ENCODE data around the gene RPTOR. TPM values are rescaled to one million over a fixed set of nuclear protein-coding genes. Genes with fewer than 3 reads are reported as not detected.

RPTOR gene
- polyA plus RNA-seq, 1 donor from 2014 or later, result 8.0 TPM

DNA sequence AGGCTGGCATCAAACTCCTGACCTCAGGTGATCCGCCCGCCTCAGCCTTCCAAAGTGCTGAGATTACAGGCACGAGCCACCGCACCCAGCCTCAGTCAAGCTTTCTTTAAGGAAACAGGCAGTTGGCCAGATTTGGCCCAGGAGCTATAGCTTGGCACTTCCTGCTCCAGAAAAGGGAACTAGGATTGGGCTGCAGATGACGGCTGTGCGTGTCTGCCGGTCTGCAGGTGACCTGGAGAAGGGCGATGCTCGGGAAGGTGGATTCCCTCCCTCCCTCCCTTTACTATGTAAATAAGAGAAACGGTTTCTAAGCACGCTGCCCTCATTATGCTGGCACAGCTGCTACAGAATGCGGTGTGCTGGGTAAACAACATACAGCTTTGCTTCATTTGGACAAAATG is 215.9 kb downstream of the RPTOR start:
- no peak overlapping the region for H2AFZ ChIP-seq (ENCODE audit: low read depth, low read length)
- H3K9me3 ChIP-seq (ENCODE audit: low read length), result no peaks in the 10 kb centered on the region
- H3K4me3 ChIP-seq (ENCODE audit: low read length), result no peak overlapping the region
- no peaks in the 10 kb centered on the region for H3F3A ChIP-seq (ENCODE audit: insufficient read depth, low read length, poor library complexity, severe bottlenecking)
- no peak for TF ChIP-seq EZH2 (IDR thresholded peaks at IDR 0.05; ENCODE audit: borderline replicate concordance, insufficient read depth, low read length, poor library complexity, severe bottlenecking)
- TF ChIP-seq, protein P1, sequence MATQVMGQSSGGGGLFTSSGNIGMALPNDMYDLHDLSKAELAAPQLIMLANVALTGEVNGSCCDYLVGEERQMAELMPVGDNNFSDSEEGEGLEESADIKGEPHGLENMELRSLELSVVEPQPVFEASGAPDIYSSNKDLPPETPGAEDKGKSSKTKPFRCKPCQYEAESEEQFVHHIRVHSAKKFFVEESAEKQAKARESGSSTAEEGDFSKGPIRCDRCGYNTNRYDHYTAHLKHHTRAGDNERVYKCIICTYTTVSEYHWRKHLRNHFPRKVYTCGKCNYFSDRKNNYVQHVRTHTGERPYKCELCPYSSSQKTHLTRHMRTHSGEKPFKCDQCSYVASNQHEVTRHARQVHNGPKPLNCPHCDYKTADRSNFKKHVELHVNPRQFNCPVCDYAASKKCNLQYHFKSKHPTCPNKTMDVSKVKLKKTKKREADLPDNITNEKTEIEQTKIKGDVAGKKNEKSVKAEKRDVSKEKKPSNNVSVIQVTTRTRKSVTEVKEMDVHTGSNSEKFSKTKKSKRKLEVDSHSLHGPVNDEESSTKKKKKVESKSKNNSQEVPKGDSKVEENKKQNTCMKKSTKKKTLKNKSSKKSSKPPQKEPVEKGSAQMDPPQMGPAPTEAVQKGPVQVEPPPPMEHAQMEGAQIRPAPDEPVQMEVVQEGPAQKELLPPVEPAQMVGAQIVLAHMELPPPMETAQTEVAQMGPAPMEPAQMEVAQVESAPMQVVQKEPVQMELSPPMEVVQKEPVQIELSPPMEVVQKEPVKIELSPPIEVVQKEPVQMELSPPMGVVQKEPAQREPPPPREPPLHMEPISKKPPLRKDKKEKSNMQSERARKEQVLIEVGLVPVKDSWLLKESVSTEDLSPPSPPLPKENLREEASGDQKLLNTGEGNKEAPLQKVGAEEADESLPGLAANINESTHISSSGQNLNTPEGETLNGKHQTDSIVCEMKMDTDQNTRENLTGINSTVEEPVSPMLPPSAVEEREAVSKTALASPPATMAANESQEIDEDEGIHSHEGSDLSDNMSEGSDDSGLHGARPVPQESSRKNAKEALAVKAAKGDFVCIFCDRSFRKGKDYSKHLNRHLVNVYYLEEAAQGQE (IDR thresholded peaks at IDR 0.05; ENCODE audit: borderline replicate concordance), result no peak
- no peak overlapping the region for H3K4me2 ChIP-seq (ENCODE audit: low read length)
- H4K20me1 ChIP-seq (ENCODE audit: insufficient read depth), result no peaks in the 10 kb centered on the region
- no peaks in the 10 kb centered on the region for H3K27me3 ChIP-seq (ENCODE audit: insufficient read depth, low read depth, low read length)
- no peak overlapping the region for H3K27ac ChIP-seq (ENCODE audit: low read length)
- no peaks in the 10 kb centered on the region for H3K79me2 ChIP-seq (replicated peaks; ENCODE audit: insufficient read depth, low read length)
- H3K9ac ChIP-seq (ENCODE audit: low read length), result no peak overlapping the region
- no peaks in the 10 kb centered on the region for H3K9me2 ChIP-seq (ENCODE audit: insufficient read depth, low read length)
- no peaks in the 10 kb centered on the region for H3K36me3 ChIP-seq (ENCODE audit: insufficient read depth, low read length)

DNA sequence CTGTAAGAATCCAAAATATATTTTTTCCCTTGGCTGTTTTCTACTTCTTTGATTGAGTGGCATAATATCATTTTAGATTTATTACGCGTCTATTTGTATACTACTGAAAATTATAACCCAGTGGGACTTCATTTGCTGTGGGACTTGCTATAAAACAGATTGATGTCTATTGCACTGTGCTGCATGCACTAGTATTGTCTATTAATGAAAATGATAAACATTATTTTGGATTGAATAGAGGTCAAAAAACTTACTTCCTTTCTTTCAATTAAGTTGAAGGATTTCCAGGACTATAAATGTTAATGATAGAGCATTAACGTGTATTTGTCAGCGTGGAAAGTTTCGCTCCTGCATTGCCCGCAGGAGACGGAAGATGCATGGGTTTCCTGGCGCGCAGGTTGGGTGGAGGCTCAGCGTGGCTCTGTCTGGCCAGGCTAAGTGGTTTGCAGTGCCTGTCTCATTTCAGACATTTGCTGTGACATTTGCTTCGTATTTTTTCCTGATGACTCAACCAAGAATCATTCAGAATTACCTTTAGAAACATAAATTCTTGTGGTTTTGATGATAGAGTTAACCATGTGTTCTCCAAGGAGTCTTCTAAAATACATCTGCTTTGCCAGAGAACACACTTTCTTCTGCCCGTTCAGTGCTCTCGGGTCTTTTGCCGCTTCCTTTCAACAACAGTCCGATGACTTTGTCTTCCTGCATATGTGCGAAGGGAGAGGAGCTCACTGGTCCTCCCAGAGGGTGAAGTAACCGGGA is 216.7 kb downstream of the RPTOR start:
- TF ChIP-seq EZH2 (IDR thresholded peaks at IDR 0.05; ENCODE audit: borderline replicate concordance, insufficient read depth, low read length, poor library complexity, severe bottlenecking) (no peak), TAF1 (IDR thresholded peaks at IDR 0.05; ENCODE audit: low read depth) (no peak), SMC3 (conservative IDR thresholded peaks at IDR 0.05; ENCODE audit: poor library complexity) (no peak), MXI1 (conservative IDR thresholded peaks at IDR 0.05; ENCODE audit: poor library complexity, severe bottlenecking) (no peak), POLR2AphosphoS5 (IDR thresholded peaks at IDR 0.05) (no peak), EP300 (conservative IDR thresholded peaks at IDR 0.05; ENCODE audit: poor library complexity, severe bottlenecking) (no peak), RAD21 (conservative IDR thresholded peaks at IDR 0.05) (no peak)
- TF ChIP-seq, protein P2, sequence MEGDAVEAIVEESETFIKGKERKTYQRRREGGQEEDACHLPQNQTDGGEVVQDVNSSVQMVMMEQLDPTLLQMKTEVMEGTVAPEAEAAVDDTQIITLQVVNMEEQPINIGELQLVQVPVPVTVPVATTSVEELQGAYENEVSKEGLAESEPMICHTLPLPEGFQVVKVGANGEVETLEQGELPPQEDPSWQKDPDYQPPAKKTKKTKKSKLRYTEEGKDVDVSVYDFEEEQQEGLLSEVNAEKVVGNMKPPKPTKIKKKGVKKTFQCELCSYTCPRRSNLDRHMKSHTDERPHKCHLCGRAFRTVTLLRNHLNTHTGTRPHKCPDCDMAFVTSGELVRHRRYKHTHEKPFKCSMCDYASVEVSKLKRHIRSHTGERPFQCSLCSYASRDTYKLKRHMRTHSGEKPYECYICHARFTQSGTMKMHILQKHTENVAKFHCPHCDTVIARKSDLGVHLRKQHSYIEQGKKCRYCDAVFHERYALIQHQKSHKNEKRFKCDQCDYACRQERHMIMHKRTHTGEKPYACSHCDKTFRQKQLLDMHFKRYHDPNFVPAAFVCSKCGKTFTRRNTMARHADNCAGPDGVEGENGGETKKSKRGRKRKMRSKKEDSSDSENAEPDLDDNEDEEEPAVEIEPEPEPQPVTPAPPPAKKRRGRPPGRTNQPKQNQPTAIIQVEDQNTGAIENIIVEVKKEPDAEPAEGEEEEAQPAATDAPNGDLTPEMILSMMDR (IDR thresholded peaks at IDR 0.05; ENCODE audit: poor library complexity, severe bottlenecking), result no peak
- TF ChIP-seq, protein P1 (IDR thresholded peaks at IDR 0.05; ENCODE audit: borderline replicate concordance), result no peak
- H3K27ac ChIP-seq (ENCODE audit: low read length), result no peak overlapping the region
- H3K4me2 ChIP-seq (ENCODE audit: low read length), result no peak overlapping the region
- H3F3A ChIP-seq (ENCODE audit: insufficient read depth, low read length, poor library complexity, severe bottlenecking), result no peaks in the 10 kb centered on the region
- H4K20me1 ChIP-seq (ENCODE audit: insufficient read depth), result no peaks in the 10 kb centered on the region
- no peaks in the 10 kb centered on the region for H3K9me3 ChIP-seq (ENCODE audit: low read length)
- no peaks in the 10 kb centered on the region for H3K27me3 ChIP-seq (ENCODE audit: insufficient read depth, low read depth, low read length)
- no peak overlapping the region for H2AFZ ChIP-seq (ENCODE audit: low read depth, low read length)
- H3K9ac ChIP-seq (ENCODE audit: low read length), result no peak overlapping the region
- no peaks in the 10 kb centered on the region for H3K36me3 ChIP-seq (ENCODE audit: insufficient read depth, low read length)
- H3K9me2 ChIP-seq (ENCODE audit: insufficient read depth, low read length), result no peaks in the 10 kb centered on the region
- no peaks in the 10 kb centered on the region for H3K79me2 ChIP-seq (replicated peaks; ENCODE audit: insufficient read depth, low read length)
- no peak overlapping the region for H3K4me3 ChIP-seq (ENCODE audit: low read length)
